Skeletal muscle tissue (tissue), 4 donors: ENCODE data around the gene GPATCH1. TPM values are rescaled to one million over a fixed set of nuclear protein-coding genes. Genes with fewer than 3 reads are reported as not detected.
A peak's percentile ranks its signal among the peaks of the same experiment; 100 is the strongest.

Experiments
- H3K27ac ChIP-seq: one replicate; pipeline ENCODE4 v1.7.0; 2013; ENCODE audit warnings: mild to moderate bottlenecking, low read depth, low read length, inconsistent platforms
- H3K27me3 ChIP-seq, 3 donors: one replicate each; pipeline ENCODE4 v1.7.0; 2013; ENCODE audit warnings: low read length in 3 of 3; ENCODE audit not compliant: control insufficient read depth in 3 of 3, insufficient read depth in 3 of 3
- H3K36me3 ChIP-seq, 3 donors: one replicate each; pipeline ENCODE4 v1.7.0; 2013; ENCODE audit warnings: low read length in 3 of 3; ENCODE audit not compliant: control insufficient read depth in 3 of 3, insufficient read depth in 3 of 3
- H3K4me1 ChIP-seq, 3 donors: one replicate each; pipeline ENCODE4 v1.7.0; 2013; ENCODE audit warnings: low read length in 3 of 3, mild to moderate bottlenecking in 3 of 3; ENCODE audit not compliant: control insufficient read depth in 3 of 3, insufficient read depth in 3 of 3
- H3K4me3 ChIP-seq, 3 donors: one replicate each; pipeline ENCODE4 v1.7.0; 2013; ENCODE audit warnings: low read length in 3 of 3
- H3K9ac ChIP-seq, 3 donors: one replicate each; pipeline ENCODE4 v1.7.0; 2013; ENCODE audit warnings: low read length in 3 of 3, mild to moderate bottlenecking in 3 of 3, moderate library complexity in 2 of 3, low read depth in 1 of 3
- H3K9me3 ChIP-seq, 3 donors: one replicate each; pipeline ENCODE4 v1.7.0; 2013; ENCODE audit warnings: low read length in 3 of 3; ENCODE audit not compliant: control insufficient read depth in 3 of 3
- total RNA-seq: library from RNA; depleted of rRNA; stranded (reverse); fragments of >200 nt; gene quantifications from one replicate; pipeline ENCODE4 v1.2.3, GENCODE V29; 2014
- donor health status: Osteomylitis.

Gene GPATCH1
- total RNA-seq, 1 donor from 2014 or later, result 6.3 TPM

GRCh38 chr19:33063753-33064457 lies 17.1 kb upstream of the GPATCH1 start:
- Histone ChIP-seq H3K27me3 (peaks cover 22 to 28% (median 25%) of the 10 kb centered on the region in 3 donors), H3K4me1 (peaks cover 0 to 3% (median 0%) of the 10 kb centered on the region in 3 donors), H3K9me3 (no peaks in the 10 kb centered on the region), H3K36me3 (no peaks in the 10 kb centered on the region), H3K9ac (no peak overlapping the region), H3K27ac (no peak overlapping the region), H3K4me3 (no peak overlapping the region)

- Histone ChIP-seq H3K9ac (no peak overlapping the region), H3K4me1 (peaks cover 0 to 3% (median 0%) of the 10 kb centered on the region in 3 donors), H3K27me3 (peaks cover 22 to 28% (median 25%) of the 10 kb centered on the region in 3 donors), H3K9me3 (no peaks in the 10 kb centered on the region), H3K36me3 (no peaks in the 10 kb centered on the region), H3K27ac (no peak overlapping the region), H3K4me3 (no peak overlapping the region)
Observed at GRCh38 chr19:33064458-33064791, 16.6 kb upstream of the GPATCH1 start.

GRCh38 chr19:33064792-33065550 lies 16.0 kb upstream of the GPATCH1 start, which contains the start of gene RHPN2:
Gene RHPN2 (minus strand): TSS chr19:33064888. CDS start chr19:33064852, 36 bp downstream.
- Histone ChIP-seq H3K27ac (no peak within 1 kb of the TSS), H3K4me3 (no peak within 1 kb of the TSS), H3K4me1 (peaks cover 0 to 3% (median 0%) of the 10 kb centered on the region in 3 donors), H3K9ac (peak within 1 kb of the TSS in 1 of 3 donors; percentile 16), H3K9me3 (no peaks in the 10 kb centered on the region), H3K27me3 (peaks cover 19 to 28% (median 24%) of the 10 kb centered on the region in 3 donors), H3K36me3 (no peaks in the 10 kb centered on the region)

- H3K27me3 ChIP-seq, result peaks cover 19 to 23% (median 21%) of the 10 kb centered on the region in 3 donors
- no peak overlapping the region for H3K9ac ChIP-seq
- no peak overlapping the region for H3K4me3 ChIP-seq
- H3K4me1 ChIP-seq, result peaks cover 0 to 3% (median 0%) of the 10 kb centered on the region in 3 donors
- H3K27ac ChIP-seq, result no peak overlapping the region
- H3K36me3 ChIP-seq, result no peaks in the 10 kb centered on the region
- no peaks in the 10 kb centered on the region for H3K9me3 ChIP-seq
Observed at GRCh38 chr19:33066543-33066942, 14.4 kb upstream of the GPATCH1 start.

GRCh38 chr19:33067121-33067520 lies 13.9 kb upstream of the GPATCH1 start:
- H3K4me1 ChIP-seq, result peaks cover 0 to 3% (median 0%) of the 10 kb centered on the region in 3 donors
- H3K36me3 ChIP-seq, result no peaks in the 10 kb centered on the region
- H3K27ac ChIP-seq, result no peak overlapping the region
- H3K4me3 ChIP-seq, result no peak overlapping the region
- no peaks in the 10 kb centered on the region for H3K9me3 ChIP-seq
- peaks cover 19 to 23% (median 21%) of the 10 kb centered on the region in 3 donors for H3K27me3 ChIP-seq
- no peak overlapping the region for H3K9ac ChIP-seq

DNA sequence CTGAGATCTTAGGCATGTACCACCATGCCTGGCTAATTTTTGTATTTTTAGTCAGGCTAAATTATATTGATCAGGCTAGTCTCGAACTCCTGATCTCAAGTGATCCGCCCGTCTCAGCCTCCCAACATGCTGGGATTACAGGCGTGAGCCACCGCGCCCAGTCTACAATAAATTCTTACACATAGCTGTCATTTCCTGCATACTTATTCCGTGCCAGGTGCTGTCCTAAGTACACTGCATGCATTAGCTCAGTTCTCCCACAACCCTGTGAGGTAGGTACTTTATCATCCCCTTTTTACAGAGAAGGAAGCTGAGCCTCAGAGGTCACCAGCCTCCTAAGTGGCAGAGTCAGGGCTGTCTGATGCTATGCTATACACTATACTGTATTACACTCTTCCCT lies 9.1 kb upstream of the GPATCH1 start:
- no peak overlapping the region for H3K27ac ChIP-seq
- H3K4me1 ChIP-seq, result no peaks in the 10 kb centered on the region
- no peaks in the 10 kb centered on the region for H3K9me3 ChIP-seq
- no peaks in the 10 kb centered on the region for H3K27me3 ChIP-seq
- H3K9ac ChIP-seq, result no peak overlapping the region
- no peaks in the 10 kb centered on the region for H3K36me3 ChIP-seq
- no peak overlapping the region for H3K4me3 ChIP-seq

DNA sequence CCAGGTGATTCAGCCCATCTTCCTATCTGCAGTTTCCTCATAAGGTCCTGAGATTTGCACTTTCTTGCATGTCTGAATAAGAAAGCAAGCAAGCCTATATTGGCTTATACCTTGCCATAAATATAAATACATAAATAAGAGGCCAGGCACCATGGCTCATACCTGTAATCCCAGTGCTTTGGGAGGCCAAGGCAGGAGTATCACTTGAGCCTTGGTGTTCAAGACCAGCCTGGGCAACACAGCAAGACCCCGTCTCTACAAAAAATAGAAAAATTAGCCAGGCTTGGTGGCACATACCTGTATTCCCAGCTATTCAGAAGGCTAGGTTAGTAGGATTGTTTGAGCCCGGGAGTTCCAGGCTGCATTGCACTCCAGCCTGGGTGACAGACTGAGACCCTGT lies 5.5 kb upstream of the GPATCH1 start:
- H3K27me3 ChIP-seq, result no peaks in the 10 kb centered on the region
- no peaks in the 10 kb centered on the region for H3K36me3 ChIP-seq
- H3K9ac ChIP-seq, result no peak overlapping the region
- no peaks in the 10 kb centered on the region for H3K9me3 ChIP-seq
- no peaks in the 10 kb centered on the region for H3K4me1 ChIP-seq
- H3K27ac ChIP-seq, result no peak overlapping the region
- no peak overlapping the region for H3K4me3 ChIP-seq

DNA sequence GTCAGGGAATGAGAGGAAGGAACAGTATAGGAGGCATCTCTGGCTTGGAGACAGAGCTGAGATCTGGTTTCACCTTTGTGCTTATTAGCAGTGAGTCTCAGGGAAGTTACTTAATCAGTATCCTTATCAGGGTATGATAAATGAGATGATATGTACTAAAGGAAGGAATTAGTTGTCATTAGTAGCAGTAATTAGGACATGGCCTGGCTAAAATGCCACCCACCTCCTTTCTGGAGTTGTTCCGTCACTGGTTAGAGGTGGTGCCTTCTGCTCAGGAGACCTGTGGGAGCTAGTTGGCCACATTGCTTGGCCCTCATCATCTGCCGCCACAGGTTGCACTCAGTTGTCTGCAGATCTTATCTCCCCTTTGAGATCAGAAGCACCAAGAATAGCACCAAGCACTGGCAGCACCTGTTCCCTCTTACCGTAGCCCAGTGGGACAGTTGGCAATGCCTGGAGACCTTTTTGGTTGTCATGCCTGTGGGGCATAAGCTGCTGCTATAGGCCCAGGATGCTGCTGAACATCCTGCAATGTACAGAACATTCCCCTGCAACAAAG lies 4.7 kb downstream of the GPATCH1 start:
- Histone ChIP-seq H3K27ac (no peak overlapping the region), H3K36me3 (peaks cover 15 to 16% (median 16%) of the 10 kb centered on the region in 3 donors), H3K9me3 (no peaks in the 10 kb centered on the region), H3K9ac (peak overlapping the region in 1 of 3 donors; percentile 16), H3K4me1 (peaks cover 10 to 24% (median 16%) of the 10 kb centered on the region in 3 donors), H3K27me3 (no peaks in the 10 kb centered on the region), H3K4me3 (no peak overlapping the region)

DNA sequence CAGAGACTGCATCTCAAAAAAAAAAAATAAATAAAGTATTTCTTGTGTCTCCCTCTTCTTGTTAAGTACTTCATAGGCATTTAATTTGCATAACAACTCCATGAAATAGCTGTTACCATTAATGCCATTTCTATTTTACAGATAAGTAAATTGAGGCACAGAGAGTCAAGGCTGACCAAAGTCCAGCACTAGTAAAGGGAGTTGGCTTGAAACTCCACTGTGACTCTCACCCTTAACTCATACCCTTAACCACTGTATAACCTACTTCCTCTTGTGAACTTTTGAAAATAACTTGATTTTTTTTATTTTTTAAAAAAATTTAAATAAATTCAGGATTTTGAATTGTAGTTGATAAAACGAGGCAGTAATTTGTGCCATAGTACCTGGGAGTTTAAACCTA lies 6.0 kb downstream of the GPATCH1 start:
- Histone ChIP-seq H3K9me3 (no peaks in the 10 kb centered on the region), H3K4me1 (peaks cover 4 to 15% (median 12%) of the 10 kb centered on the region in 3 donors), H3K4me3 (no peak overlapping the region), H3K27me3 (no peaks in the 10 kb centered on the region), H3K9ac (no peak overlapping the region), H3K36me3 (peaks cover 19 to 24% (median 19%) of the 10 kb centered on the region in 3 donors), H3K27ac (no peak overlapping the region)

- Histone ChIP-seq H3K27me3 (no peaks in the 10 kb centered on the region), H3K9me3 (no peaks in the 10 kb centered on the region), H3K36me3 (peaks cover 31 to 36% (median 33%) of the 10 kb centered on the region in 3 donors), H3K9ac (no peak overlapping the region), H3K27ac (no peak overlapping the region), H3K4me1 (peaks cover 0 to 13% (median 13%) of the 10 kb centered on the region in 3 donors), H3K4me3 (no peak overlapping the region)
Observed at GRCh38 chr19:33089010-33089409, 8.0 kb downstream of the GPATCH1 start.
